GM18511 (cell line): ENCODE measurements around the gene DNAJC6.

ENCODE experiments used
- ATAC-seq: cut with Tn5 transposase; IDR thresholded peaks from one replicate; pipeline ENCODE4 v1.9.1; 2021; ENCODE audit warnings: mild to moderate bottlenecking, moderate library complexity; ENCODE audit not compliant: unreplicated experiment

DNAJC6 gene

GRCh38 chr1:65292861-65293593, 16.3 kb upstream of the DNAJC6 start:
- ATAC-seq, result no peak

GRCh38 chr1:65297706-65298105, 11.6 kb upstream of the DNAJC6 start:
- ATAC-seq, result no peak

DNA sequence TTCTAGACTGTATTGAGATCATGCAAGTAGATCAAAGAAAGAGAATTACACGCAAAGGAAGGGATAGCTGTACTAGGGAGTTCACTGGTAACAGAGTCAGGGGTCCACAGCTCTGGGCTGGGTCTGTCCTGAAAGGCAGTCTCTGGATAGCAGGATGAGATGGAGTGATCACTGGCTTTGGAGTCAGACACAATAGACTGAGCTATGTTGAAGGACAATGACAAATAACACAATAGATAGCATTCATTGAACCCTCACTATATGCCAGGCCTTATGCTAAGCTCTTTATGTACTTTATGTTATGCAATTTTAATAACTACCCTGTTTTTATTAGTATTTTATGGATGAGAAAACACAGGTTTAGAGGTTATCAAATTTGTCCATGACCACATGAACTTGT, 10.0 kb upstream of the DNAJC6 start:
- ATAC-seq, result no peak

GRCh38 chr1:65308781-65309303, 501 bp upstream of the DNAJC6 start:
- no peak for ATAC-seq

DNA sequence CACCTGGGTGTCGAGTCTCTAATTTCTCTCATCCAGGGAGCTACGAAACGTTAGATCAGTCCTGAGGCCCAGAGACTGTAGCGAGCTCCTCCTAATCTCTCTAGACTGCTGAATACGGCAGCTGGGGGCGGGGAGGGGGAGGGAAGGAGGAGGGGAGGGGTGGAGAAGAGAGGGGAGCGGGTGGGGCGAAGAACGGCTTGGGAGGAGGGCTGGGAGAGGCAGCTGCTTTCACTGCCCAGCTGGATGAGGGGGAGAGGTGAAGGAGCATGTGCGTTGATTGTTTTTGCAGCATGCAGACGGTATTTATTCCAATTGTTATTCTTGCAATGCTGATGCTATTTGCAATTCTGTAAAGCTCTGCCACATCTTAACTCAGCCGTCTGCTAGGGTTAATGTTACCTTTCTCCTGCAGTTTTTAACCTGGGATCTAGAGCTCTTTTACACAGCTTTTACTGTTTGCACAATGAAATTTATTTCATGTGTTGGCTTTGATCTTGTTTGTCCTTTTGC, 790 bp downstream of the DNAJC6 start:
- no peak for ATAC-seq

DNA sequence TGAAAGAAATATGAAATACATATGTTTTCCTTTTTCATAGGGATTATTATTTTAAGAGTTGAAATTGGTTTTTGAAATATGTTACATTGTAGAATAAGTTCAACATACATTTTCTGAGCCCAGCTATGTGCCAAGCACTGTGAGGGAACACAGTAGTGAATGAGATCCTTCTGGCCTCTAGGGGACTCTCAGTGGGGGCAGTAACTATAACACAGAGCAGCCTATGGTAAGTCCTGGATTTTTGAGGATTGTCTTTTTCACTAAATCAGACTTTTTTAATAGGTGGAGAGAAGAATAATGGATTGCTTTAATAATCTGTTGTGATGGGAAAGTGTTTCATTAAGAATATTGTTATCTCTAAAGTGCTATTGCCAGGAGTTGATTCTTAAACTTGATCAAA, 2.4 kb downstream of the DNAJC6 start:
- ATAC-seq, result no peak

- ATAC-seq, result no peak
Observed at GRCh38 chr1:65316233-65316632, 6.9 kb downstream of the DNAJC6 start.

- no peak for ATAC-seq
Observed at GRCh38 chr1:65317866-65318653, 8.7 kb downstream of the DNAJC6 start.

GRCh38 chr1:65319141-65319540, 9.8 kb downstream of the DNAJC6 start:
- ATAC-seq, result no peak

- no peak for ATAC-seq
Observed at GRCh38 chr1:65319754-65320153, 10.4 kb downstream of the DNAJC6 start.

DNA sequence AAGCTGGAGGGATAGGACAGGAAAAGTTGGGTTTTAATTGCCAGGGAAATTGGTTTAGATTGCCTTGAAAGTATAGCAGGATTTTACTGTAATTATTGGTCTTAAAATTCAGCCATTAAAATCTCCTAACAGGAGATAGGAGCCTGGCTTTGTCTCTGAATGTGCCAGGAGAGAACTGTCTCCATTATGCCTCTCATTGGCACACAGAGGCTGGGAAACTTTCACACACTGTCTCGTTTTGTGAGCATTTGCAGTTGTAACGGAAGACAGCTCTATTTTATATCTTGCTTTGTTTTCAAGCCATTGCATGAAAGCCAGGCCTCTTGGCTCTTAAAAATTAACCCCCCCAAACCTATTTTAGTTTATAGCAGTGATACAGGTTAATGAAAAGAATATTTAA, 12.5 kb downstream of the DNAJC6 start:
- no peak for ATAC-seq

DNA sequence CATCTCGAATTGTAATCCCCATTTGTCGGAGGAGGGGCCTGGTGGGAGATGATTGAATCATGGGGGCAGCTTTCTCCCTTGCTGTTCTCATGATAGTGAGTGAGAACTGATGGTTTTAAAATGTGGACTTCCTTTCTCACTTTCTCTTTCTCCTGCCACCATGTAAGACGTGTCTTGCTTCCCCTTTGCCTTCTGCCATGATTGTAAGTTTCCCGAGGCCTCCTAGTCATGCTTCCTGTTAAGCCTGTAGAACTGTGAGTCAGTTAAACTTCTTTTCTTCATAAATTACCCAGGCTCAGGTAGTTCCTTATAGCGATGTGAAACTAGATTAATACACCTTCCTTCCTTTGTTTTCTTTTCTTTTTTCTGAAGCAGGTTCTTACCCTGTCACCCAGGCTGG, 13.9 kb downstream of the DNAJC6 start:
- no peak for ATAC-seq

DNA sequence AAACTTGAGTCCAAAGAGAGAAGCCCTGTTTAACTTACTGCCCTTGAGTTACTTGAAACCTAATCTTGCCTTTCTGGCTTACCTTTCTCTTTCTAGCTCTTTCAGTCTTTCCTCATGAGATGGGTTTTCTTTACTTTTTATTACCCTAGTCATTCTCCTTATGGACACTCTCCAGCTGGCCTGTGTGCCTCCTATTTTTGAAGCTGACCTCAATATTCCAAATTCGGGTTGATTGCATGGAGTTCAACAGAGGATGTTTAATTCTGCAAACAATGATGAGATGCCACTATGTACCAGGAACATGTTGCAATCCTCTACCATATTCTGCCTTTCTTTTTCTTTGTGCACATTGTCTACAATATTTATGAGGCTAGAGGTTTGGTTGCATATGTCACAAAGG, 20.7 kb downstream of the DNAJC6 start:
- ATAC-seq, result no peak

- ATAC-seq, result no peak
Observed at GRCh38 chr1:65330822-65331221, 21.5 kb downstream of the DNAJC6 start.

GRCh38 chr1:65332821-65333220, 23.5 kb downstream of the DNAJC6 start:
- ATAC-seq, result no peak

DNA sequence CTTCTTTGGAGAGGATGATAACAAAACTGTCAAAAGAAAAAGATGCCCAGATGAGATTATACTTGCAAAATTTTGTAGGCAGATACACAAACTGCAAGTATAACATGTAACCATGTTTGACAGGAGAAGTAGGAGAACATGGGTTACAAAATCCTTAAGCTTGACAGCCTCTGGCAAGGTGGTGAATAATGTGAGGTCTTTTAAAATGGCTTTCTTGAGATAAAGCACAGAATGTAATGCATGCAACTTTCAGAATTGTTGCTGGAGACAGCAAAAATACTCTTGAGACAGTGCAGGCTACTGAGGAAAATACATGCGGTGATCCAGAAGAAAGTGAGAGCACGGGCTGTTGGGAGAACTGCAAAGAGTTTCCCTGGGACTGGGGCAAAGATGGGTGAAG, 24.7 kb downstream of the DNAJC6 start:
- no peak for ATAC-seq

DNA sequence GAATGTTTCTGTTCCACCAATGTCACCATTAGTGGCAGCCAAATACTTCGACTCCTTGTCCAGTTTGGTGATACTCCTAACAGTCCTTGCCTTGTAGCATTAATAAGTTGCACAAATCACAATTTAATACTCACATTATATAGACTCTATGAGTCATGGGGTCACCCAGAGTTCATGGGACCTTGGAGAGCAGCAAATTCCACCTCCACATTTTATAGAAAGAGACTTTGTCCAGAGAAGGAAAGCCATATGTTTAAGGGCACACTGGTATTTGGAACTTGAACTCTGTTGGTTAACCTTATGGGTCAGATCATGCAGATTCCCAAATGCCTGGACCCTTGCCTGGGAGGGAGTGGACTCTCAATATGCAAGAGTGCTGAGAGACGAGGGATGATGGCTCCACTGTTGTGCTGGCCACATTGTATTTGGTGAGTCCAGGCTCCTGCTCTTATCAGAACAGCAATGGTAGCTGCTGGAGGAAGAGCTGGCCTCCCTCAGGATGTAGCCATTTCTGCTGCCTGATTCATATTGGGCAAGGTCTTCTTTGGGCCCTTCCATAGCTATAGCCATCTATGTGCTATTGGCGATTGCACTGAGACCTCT, 30.6 kb downstream of the DNAJC6 start:
- ATAC-seq, result no peak

GRCh38 chr1:65341381-65341780, 32.0 kb downstream of the DNAJC6 start:
- no peak for ATAC-seq

- ATAC-seq, result no peak
Observed at GRCh38 chr1:65343286-65343685, 33.9 kb downstream of the DNAJC6 start.

DNA sequence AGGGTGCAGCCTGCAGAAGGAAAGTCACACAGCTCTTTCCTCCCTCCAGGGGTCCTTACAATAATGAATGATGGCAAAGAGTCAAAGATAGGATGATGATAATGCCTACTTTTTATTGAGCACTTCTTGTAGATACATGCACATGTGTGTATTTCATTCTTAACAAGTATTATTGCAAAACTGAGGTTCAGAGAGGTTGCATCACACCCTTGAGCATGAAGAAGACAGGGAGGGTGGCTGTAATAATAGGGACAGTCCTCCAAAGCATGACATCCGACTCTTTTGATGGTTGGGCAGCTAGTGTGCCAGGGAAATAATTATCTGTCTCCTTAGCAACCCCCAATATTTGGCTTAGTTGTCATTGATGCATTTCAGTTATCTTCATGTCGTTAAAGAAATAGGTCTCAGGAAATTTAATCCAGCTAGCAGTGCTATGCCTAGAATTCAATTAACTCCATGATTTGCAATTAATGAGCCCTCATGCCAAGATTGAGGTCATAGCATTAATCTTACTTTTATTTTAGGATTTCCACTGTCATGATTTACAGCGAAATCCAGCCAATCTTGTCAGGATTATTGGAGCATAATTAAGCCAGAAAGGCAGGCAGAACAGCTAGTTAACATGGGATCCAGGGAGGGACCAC, 35.0 kb downstream of the DNAJC6 start:
- no peak for ATAC-seq

DNA sequence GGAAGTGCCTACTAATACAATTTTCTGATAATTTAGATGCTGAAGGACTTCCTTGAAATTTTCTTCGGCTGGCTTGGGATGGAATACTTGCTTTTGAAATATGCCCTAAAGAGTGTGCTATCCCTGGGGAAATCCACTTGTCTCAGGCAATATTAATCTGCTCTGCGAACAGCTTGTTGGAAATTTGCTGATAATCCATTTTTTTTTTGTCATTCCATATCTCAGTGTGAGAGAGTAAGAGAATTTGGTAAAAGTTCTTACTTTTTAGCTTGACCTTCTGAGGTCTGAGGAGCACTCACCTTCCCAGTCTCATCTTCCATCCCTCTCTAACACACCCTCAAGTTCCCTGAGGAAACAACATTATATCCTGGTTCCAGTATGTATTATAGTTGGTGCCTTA, 36.8 kb downstream of the DNAJC6 start:
- no peak for ATAC-seq
